NT2/D1 (cell line): Measurements from ENCODE around the gene NUDC.

ENCODE experiments used
- DNase-seq: peaks from one replicate; pipeline ENCODE4 v3.0.0-alpha.2; 2011; ENCODE audit warnings: low read depth, low spot score
- H3K27me3 ChIP-seq: 2 replicates; pipeline ENCODE4 v1.6.0; 2011; ENCODE audit warnings: mild to moderate bottlenecking; ENCODE audit not compliant: insufficient read length, insufficient read depth
- H3K36me3 ChIP-seq: 2 replicates; pipeline ENCODE4 v1.6.1; 2011; ENCODE audit warnings: mild to moderate bottlenecking, low read length, mixed read lengths; ENCODE audit not compliant: insufficient read depth, insufficient read length
- H3K4me1 ChIP-seq: 2 replicates; pipeline ENCODE4 v1.5.1; 2011; ENCODE audit not compliant: insufficient read depth, insufficient read length
- H3K4me3 ChIP-seq: 2 replicates; pipeline ENCODE4 v1.5.1; 2011; ENCODE audit warnings: low read depth; ENCODE audit not compliant: insufficient read length
- H3K9ac ChIP-seq: 2 replicates; pipeline ENCODE4 v1.6.0; 2011; ENCODE audit warnings: low read depth; ENCODE audit not compliant: insufficient read length
- H3K9me3 ChIP-seq: 2 replicates; pipeline ENCODE4 v1.5.1; 2011; ENCODE audit warnings: mild to moderate bottlenecking, low read length; ENCODE audit not compliant: insufficient read depth
- SUZ12 ChIP-seq: IDR thresholded peaks from 2 replicates; pipeline ENCODE4 v1.6.1; 2011; ENCODE audit not compliant: insufficient read length, insufficient read depth; ENCODE audit errors: extremely low read depth
- YY1 ChIP-seq: IDR thresholded peaks from 2 replicates; pipeline ENCODE4 v1.6.1; 2011; ENCODE audit not compliant: insufficient read length, insufficient read depth
- ZNF274 ChIP-seq: IDR thresholded peaks from 2 replicates; pipeline ENCODE4 v1.6.1; 2011; ENCODE audit warnings: mild to moderate bottlenecking, low read depth, low read length

The NUDC gene

DNA sequence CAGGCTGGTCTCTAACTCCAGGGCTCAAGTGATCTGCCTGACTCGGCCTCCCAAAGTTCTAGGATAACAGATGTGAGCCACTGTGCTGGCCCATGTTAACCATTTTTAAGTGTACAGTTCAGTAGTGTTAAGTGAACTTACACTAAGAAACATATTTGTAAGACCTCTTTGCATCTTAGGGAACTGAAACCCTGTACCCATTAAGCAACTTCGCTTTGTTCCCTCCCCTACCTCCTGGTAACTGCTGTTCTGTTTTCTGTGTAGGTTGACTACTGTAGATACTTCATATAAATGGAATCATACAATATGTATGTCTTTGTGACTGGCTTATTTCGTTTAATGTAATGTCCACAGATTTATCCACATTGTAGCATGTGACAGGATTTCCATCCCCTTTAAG lies 11.0 kb downstream of the NUDC start:
- no peak for DNase-seq
- H3K4me1 ChIP-seq: peaks cover 1% of the 10 kb centered on the region
- no peaks in the 10 kb centered on the region for H3K27me3 ChIP-seq
- no peak overlapping the region for H3K4me3 ChIP-seq
- TF ChIP-seq ZNF274 (no peak), SUZ12 (no peak), YY1 (no peak)
- H3K36me3 ChIP-seq: peaks cover 82% of the 10 kb centered on the region
- no peak overlapping the region for H3K9ac ChIP-seq
- H3K9me3 ChIP-seq: no peaks in the 10 kb centered on the region

- Histone ChIP-seq H3K9ac (no peak overlapping the region), H3K4me3 (no peak overlapping the region), H3K27me3 (no peaks in the 10 kb centered on the region), H3K36me3 (peaks cover 84% of the 10 kb centered on the region), H3K4me1 (peaks cover 1% of the 10 kb centered on the region), H3K9me3 (no peaks in the 10 kb centered on the region)
- TF ChIP-seq SUZ12 (no peak), ZNF274 (no peak), YY1 (no peak)
- DNase-seq: no peak
Measured at GRCh38 chr1:26936823-26937222, 15.3 kb downstream of the NUDC start.

DNA sequence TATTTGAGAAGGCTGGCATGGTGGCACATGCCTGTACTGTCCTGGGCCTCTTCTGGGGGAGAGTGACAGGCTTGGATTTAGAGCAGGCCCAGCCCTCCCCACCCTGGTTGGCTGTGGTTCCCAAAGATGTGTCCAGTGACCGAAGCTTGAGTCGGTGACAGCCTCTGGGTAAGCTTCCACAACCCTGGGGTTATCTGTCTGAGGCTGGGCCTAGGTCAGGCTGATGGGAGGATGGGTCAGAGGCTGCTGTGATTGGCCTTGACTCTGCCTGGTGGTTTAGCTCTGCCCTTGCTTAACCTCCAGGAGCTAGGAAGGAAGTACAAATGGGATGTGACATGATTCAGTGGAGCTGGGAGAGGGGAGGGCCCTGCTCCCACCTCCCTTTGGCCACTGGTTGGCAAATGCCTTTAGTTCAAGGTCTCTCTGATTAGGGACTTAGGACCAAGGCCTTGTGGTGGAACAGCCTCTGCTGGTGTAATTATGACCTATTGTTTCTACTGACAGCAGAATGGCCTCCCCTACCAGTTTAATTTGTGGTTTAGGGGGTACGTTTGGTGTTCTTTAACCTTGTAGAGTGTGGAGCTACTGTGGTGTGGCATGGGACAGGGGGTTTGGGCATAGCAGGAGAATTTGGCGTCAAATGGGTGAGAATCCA lies 16.6 kb downstream of the NUDC start:
- no peaks in the 10 kb centered on the region for H3K9me3 ChIP-seq
- peaks cover 83% of the 10 kb centered on the region for H3K36me3 ChIP-seq
- no peak for TF ChIP-seq SUZ12
- peaks cover 3% of the 10 kb centered on the region for H3K4me1 ChIP-seq
- H3K9ac ChIP-seq: no peak overlapping the region
- H3K27me3 ChIP-seq: no peaks in the 10 kb centered on the region
- H3K4me3 ChIP-seq: no peak overlapping the region
- no peak for DNase-seq

- Histone ChIP-seq H3K36me3 (peaks cover 84% of the 10 kb centered on the region), H3K4me3 (no peak overlapping the region), H3K9me3 (no peaks in the 10 kb centered on the region), H3K27me3 (no peaks in the 10 kb centered on the region), H3K4me1 (peaks cover 3% of the 10 kb centered on the region), H3K9ac (no peak overlapping the region)
- TF ChIP-seq SUZ12 (no peak), ZNF274 (no peak)
- DNase-seq: no peak
Measured at GRCh38 chr1:26938659-26939025, 17.1 kb downstream of the NUDC start.

DNA sequence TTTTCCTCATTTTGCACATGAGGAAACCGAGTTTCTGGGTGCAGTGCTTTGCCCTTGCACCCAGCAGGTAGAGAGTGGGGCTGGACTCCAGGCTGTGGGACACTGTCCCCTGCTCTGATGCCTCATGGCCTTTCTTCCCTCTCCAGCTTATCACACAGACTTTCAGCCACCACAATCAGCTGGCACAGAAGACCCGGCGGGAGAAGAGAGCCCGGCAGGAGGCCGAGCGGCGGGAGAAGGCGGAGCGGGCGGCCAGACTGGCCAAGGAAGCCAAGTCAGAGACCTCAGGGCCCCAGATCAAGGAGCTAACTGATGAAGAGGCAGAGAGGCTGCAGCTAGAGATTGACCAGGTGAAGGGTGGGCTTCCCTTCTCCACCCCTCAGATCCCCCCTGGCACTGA lies 19.8 kb downstream of the NUDC start:
- DNase-seq: no peak
- TF ChIP-seq ZNF274 (no peak), SUZ12 (no peak), YY1 (no peak)
- H3K4me3 ChIP-seq: no peak overlapping the region
- no peaks in the 10 kb centered on the region for H3K9me3 ChIP-seq
- no peak overlapping the region for H3K9ac ChIP-seq
- no peaks in the 10 kb centered on the region for H3K27me3 ChIP-seq
- peaks cover 2% of the 10 kb centered on the region for H3K4me1 ChIP-seq
- H3K36me3 ChIP-seq: peaks cover 92% of the 10 kb centered on the region

GRCh38 chr1:26942656-26943055 lies 21.1 kb downstream of the NUDC start:
- Histone ChIP-seq H3K4me3 (no peak overlapping the region), H3K9ac (no peak overlapping the region), H3K27me3 (no peaks in the 10 kb centered on the region), H3K9me3 (no peaks in the 10 kb centered on the region), H3K36me3 (peaks cover 89% of the 10 kb centered on the region), H3K4me1 (peaks cover 2% of the 10 kb centered on the region)
- DNase-seq: no peak
- TF ChIP-seq YY1 (no peak), SUZ12 (no peak), ZNF274 (no peak)

GRCh38 chr1:26945138-26945537 lies 23.6 kb downstream of the NUDC start:
- Histone ChIP-seq H3K9me3 (no peaks in the 10 kb centered on the region), H3K4me3 (no peak overlapping the region), H3K27me3 (no peaks in the 10 kb centered on the region), H3K9ac (no peak overlapping the region), H3K4me1 (peaks cover 2% of the 10 kb centered on the region), H3K36me3 (peaks cover 76% of the 10 kb centered on the region)
- TF ChIP-seq ZNF274: no peak
- TF ChIP-seq SUZ12: no peak
- TF ChIP-seq YY1: no peak
- no peak for DNase-seq

GRCh38 chr1:26945728-26946127 lies 24.2 kb downstream of the NUDC start:
- H3K9me3 ChIP-seq: no peaks in the 10 kb centered on the region
- H3K9ac ChIP-seq: no peak overlapping the region
- peaks cover 73% of the 10 kb centered on the region for H3K36me3 ChIP-seq
- TF ChIP-seq YY1 (no peak), SUZ12 (no peak), ZNF274 (no peak)
- H3K27me3 ChIP-seq: no peaks in the 10 kb centered on the region
- DNase-seq: no peak
- no peak overlapping the region for H3K4me3 ChIP-seq
- H3K4me1 ChIP-seq: peaks cover 2% of the 10 kb centered on the region
